SJSA1 (cell line): ENCODE data around the gene TBC1D5. TPM values are rescaled to one million over a fixed set of nuclear protein-coding genes. Genes with fewer than 3 reads are reported as not detected.

ENCODE experiments used
- DNase-seq, 2 experiments: peaks; one replicate each; pipeline ENCODE4 v3.0.0-alpha.2; 2015 to 2020; ENCODE audit warnings: low spot score in 2 of 2, low read depth in 1 of 2
- H3K27ac ChIP-seq: fragments of 250-450 bp; sonication (Bioruptor Pico); 2 replicates; pipeline ENCODE4 v1.5.1; 2020; ENCODE audit warnings: mild to moderate bottlenecking, moderate library complexity
- H3K27me3 ChIP-seq: fragments of 250-450 bp; sonication (Bioruptor Pico); replicated peaks from 2 replicates; pipeline ENCODE4 v1.5.1; 2020; ENCODE audit warnings: mild to moderate bottlenecking, moderate library complexity
- H3K36me3 ChIP-seq: fragments of 250-450 bp; sonication (Bioruptor Pico); 2 replicates; pipeline ENCODE4 v1.5.1; 2020; ENCODE audit warnings: mild to moderate bottlenecking
- H3K4me1 ChIP-seq: fragments of 250-450 bp; sonication (Bioruptor Pico); replicated peaks from 2 replicates; pipeline ENCODE4 v1.6.1; 2021; ENCODE audit warnings: mild to moderate bottlenecking
- H3K4me3 ChIP-seq: fragments of 250-450 bp; sonication (Bioruptor Pico); 2 replicates; pipeline ENCODE4 v1.5.1; 2020; ENCODE audit warnings: mild to moderate bottlenecking
- H3K9me3 ChIP-seq: fragments of 250-450 bp; sonication (Bioruptor Pico); replicated peaks from 2 replicates; pipeline ENCODE4 v1.5.1; 2020; ENCODE audit warnings: mild to moderate bottlenecking
- total RNA-seq: library from RNA; depleted of rRNA; stranded (reverse); fragments of >200 nt; shearing (Covaris generic); gene quantifications from 2 replicates; pipeline ENCODE4 v1.2.3, GENCODE V29; 2014

The TBC1D5 gene
- total RNA-seq, 1 experiment from 2014 or later, result 40.8 TPM

DNA sequence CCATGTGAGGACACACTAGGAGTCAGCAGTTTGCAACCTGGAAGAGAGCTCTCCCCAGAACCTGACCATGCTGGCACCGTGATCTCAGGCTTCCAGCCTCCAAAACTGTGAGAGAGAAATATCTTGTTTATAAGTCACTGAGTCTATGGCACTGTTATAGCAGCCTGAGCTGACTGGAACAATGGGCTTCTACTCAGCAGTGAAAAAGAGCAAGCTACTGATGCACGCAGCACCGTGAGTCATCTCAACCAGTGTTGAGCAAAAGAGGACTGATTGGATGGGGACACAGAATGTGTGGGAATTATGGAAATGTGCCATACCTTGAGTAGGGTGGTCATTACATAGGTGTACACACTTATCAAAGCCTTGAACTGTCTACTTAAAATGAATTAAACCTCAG is 627.2 kb downstream of the TBC1D5 start:
- Histone ChIP-seq H3K27ac (no peak overlapping the region), H3K27me3 (no peaks in the 10 kb centered on the region), H3K4me1 (no peaks in the 10 kb centered on the region), H3K4me3 (no peak overlapping the region), H3K9me3 (no peaks in the 10 kb centered on the region), H3K36me3 (no peaks in the 10 kb centered on the region)
- DNase-seq, result no peak

- H3K27ac ChIP-seq, result no peak overlapping the region
- H3K4me1 ChIP-seq, result no peaks in the 10 kb centered on the region
- H3K4me3 ChIP-seq, result no peak overlapping the region
- H3K36me3 ChIP-seq, result no peaks in the 10 kb centered on the region
- no peaks in the 10 kb centered on the region for H3K9me3 ChIP-seq
- no peaks in the 10 kb centered on the region for H3K27me3 ChIP-seq
- DNase-seq, result no peak
Measured at GRCh38 chr3:17111586-17111985, 630.8 kb downstream of the TBC1D5 start.

DNA sequence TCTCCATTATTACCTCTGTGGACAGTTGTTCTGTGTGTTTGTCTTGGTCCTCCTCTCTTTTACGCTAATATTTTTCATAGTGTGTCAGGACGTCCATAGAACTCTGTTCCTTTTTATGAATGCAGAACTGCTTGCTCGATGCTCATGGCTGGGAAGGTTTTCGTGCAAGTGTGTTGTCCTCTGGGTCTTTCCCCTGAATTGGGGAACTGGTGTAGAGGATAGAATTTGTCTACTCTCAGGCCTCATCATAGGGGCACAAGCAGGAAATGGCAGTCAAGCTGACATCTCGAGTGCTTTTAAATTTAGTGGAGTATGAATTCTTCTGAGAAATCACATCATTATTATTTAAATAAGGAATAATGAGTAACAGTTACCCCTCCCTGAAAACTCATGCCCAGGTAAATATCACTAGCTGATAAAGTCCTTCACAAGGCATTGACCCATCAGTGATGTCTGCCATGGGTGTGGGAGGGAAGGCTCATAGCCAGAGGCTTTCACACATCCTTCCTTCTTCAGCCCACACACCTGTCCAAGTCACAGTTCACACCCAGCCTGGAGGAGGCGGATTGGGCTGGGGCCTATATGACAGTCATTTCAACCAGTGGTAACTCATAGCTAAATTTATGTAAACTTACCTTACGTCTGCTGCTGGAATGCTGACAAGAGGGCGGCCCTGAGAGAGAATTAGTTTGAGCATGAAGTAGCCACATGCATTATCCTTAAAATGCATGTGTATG is 631.6 kb downstream of the TBC1D5 start:
- Histone ChIP-seq H3K27ac (no peak overlapping the region), H3K4me1 (no peaks in the 10 kb centered on the region), H3K9me3 (no peaks in the 10 kb centered on the region), H3K4me3 (no peak overlapping the region), H3K27me3 (no peaks in the 10 kb centered on the region), H3K36me3 (no peaks in the 10 kb centered on the region)
- DNase-seq, result no peak
